Cerebellar cortex (tissue), 1 donor: ENCODE measurements around the gene SERPINB2.
"Not testable (repeated sequence)": the region's sequence is repeated elsewhere in the genome, so short reads cannot be mapped to it uniquely, and the experiment has no call there.

ENCODE experiments used
- DNase-seq: peaks from one replicate; pipeline ENCODE4 v3.0.0-alpha.2; 2015; ENCODE audit warnings: low spot score

SERPINB2 gene

DNA sequence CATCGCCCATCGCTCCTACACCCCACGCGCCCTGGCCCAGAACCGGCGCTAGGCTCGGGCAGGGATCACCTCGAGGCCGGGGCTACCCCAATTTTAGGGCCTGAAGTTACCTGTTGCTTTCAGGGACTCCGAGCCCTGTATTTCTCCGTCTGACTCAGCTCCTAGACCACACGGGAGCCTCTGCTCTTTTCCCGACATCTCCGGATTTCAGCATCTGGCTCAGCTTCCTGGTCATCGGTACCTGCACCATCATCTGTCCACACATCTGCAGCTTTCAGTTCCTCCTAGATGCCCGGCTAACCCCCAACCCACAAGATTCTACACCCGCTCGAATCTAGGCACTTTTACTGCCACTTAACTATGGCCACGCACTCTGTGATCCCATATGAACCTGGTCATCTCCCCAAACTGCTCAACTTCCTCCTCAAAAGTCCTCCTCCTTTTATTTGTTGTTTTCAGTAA lies 49.5 kb downstream of the SERPINB2 start:
- no peak for DNase-seq

DNA sequence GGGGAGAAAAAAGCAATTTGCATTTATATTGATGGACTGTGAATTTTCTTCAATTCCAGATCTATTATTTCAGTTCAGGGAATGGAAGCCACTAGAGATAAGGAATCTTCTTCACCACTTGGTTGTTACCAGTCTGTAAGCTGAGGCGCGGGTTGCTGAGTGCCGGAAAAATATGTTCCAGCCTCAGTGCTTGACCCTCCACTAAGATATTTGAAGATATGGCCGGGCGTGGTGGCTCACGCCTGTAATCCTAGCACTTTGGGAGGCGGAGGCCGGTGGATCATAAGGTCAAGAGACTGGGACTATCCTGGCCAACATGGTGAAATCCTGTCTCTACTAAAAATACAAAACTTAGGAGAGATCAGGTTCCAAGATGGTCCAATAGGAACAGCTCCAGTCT lies 52.5 kb downstream of the SERPINB2 start:
- DNase-seq, result no peak

DNA sequence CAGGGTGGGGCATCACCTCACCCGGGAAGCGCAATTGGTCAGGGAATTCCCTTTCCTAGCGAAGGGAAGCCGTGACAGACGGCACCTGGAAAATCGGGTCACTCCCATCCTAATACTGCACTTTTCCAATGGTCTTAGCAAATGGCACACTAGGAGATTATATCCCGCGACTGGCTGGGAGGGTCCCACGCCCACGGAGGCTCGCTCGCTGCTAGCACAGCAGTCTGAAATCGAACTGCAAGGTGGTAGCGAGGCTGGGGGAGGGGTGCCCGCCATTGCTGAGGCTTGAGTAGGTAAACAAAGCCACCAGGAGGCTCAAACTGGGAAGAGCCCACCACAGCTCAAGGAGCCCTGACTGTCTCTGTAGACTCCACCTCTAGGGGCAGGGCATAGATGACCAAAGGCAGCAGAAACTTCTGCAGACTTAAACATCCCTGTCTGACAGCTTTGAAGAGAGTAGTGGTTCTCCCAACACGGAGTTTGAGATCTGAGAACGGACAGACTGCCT lies 53.1 kb downstream of the SERPINB2 start:
- DNase-seq, result not testable (repeated sequence)

DNA sequence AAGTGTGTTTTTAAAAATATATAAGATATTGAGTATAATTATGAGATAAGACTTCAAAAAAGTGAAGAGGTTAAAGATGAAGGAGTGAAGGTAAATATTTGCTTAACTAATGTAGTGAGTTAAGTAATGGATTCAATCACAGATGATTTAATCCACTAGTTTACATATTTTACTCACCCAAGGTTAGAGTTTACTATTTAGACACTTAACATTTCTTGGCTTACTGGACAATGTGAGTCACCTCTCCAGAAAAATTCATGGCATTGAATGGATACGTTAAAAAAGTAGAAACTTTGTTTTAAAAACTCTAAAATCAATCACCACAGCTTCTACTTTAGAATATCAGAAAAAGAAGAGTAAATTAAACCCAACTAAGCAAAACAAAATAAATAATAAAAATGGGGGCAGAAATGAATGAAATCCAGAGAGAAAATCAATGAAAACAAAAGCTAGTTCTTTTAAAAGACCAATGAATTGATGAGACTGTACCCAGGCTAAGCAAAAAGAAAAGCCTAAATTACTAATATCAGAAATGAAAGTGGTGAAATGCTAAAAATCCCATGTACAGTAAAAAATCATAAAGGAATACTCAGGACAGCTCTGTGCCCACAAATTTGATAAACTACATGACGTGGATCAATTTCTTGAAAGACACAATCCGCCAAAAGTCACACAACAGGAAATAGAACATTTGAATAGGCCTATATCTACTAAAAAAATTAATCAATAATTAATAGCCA lies 59.7 kb downstream of the SERPINB2 start:
- no peak for DNase-seq

DNA sequence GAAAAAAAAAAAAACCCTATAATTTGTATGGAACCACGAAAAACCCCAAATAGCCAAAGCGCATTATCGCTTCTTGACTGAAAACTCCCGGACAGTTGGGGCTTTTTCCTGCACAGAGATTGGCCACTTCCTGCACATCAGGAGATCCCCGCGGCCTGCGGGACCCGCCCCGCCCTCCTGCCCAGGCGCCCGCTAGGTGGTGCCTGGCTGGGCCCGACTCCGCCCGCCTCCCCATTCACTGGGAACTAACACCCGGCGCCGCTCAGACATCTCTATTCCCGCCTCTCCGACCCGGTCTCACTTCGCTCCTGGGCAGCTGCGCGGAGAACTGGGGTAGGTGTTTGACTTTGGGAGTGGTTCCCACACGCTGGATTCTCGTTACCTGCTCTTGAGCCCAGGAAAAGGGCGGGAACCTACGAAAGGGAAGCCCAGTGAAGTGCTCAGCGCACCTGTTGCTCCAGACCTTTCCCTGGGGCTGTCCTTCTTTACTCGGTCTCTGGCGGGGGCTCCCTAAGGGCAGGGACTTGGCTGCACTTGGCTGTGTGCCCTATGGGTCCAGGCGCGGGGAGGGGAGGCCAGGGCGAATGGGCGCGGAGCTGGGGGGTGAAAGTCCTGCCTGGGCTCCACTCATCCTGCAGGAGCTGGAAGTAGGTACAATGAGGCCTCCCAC lies 61.7 kb downstream of the SERPINB2 start, which contains the start of gene HMSD:
Gene HMSD (plus strand): TSS at position 234 of the 670 bp plus-strand sequence. CDS start 4,155 bp downstream, outside the sequence.
- no peak for DNase-seq

DNA sequence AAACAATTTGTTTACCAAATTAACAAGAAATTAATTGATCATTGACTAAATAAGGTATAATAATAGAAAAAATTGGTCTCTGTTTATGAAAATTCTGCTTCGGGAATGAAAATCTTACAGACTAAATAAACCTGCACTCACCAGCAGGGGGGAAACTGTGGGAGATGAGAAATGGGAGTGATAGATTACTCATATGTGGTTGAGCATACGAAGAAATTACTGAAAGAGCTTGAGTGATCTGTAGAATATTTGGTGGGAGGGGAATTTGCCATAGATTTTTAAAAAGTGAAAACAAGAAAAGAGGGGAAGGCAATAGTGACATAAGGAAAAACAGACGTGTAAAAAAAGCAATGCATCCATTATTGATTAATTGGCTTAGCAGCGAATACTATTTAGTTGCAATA lies 63.8 kb downstream of the SERPINB2 start:
- DNase-seq, result no peak
